Esophagus muscularis mucosa (tissue), 4 donors: ENCODE measurements around the gene ZSCAN2.

Source experiments
- CTCF ChIP-seq, 3 experiments: fragments of 200-600 bp in 2 of 3; fragments of 450-650 bp in 1 of 3; sonication (generic) in 2 of 3; IDR thresholded peaks; one replicate each; pipeline ENCODE4 v1.5.1; 2017 to 2019; ENCODE audit warnings: antibody characterized with exemption in 3 of 3, mild to moderate bottlenecking in 2 of 3, moderate library complexity in 1 of 3
- EP300 ChIP-seq: sonication (generic); formaldehyde crosslinking; IDR thresholded peaks from one replicate; pipeline ENCODE4 v1.6.1; 2017; ENCODE audit warnings: antibody characterized with exemption
- POLR2A ChIP-seq: fragments of 450-650 bp; IDR thresholded peaks from one replicate; pipeline ENCODE4 v1.6.1; 2017; ENCODE audit warnings: antibody characterized with exemption, moderate library complexity, mild to moderate bottlenecking, low read depth
- POLR2AphosphoS5 ChIP-seq, 2 donors: sonication (generic); formaldehyde crosslinking; IDR thresholded peaks; one replicate each; pipeline ENCODE4 v1.6.1; 2017; ENCODE audit warnings: antibody characterized with exemption in 2 of 2

GRCh38 chr15:84597296-84597695 is 3.5 kb upstream of the ZSCAN2 start:
- TF ChIP-seq POLR2AphosphoS5 (IDR thresholded peaks at IDR 0.05): no peak
- TF ChIP-seq CTCF (IDR thresholded peaks at IDR 0.05): no peak
- no peak for TF ChIP-seq EP300
- no peak for TF ChIP-seq POLR2A
